Loucy (cell line): ENCODE measurements around the gene COMMD7.

ENCODE experiments used
- H2AFZ ChIP-seq: fragments of 200-600 bp; sonication (generic); 2 replicates; pipeline ENCODE4 v1.6.0; 2016; ENCODE audit warnings: antibody characterized with exemption, mild to moderate bottlenecking, low read length, moderate library complexity
- H3F3A ChIP-seq: fragments of 200-600 bp; 2 replicates; pipeline ENCODE4 v1.6.0; 2016; ENCODE audit warnings: antibody characterized with exemption, low read depth, mild to moderate bottlenecking
- H3K27me3 ChIP-seq: fragments of 200-600 bp; sonication (generic); 2 replicates; pipeline ENCODE4 v1.6.1; 2014; ENCODE audit warnings: low read length, mild to moderate bottlenecking; ENCODE audit not compliant: insufficient read depth, poor library complexity, severe bottlenecking
- H3K36me3 ChIP-seq: fragments of 200-600 bp; sonication (generic); 2 replicates; pipeline ENCODE4 v1.6.1; 2016; ENCODE audit warnings: low read length; ENCODE audit not compliant: insufficient read depth
- H3K4me1 ChIP-seq: fragments of 200-600 bp; sonication (generic); 2 replicates; pipeline ENCODE4 v1.5.1; 2014; ENCODE audit warnings: low read length, mild to moderate bottlenecking; ENCODE audit not compliant: insufficient read depth, poor library complexity, severe bottlenecking
- H3K4me2 ChIP-seq: fragments of 200-600 bp; sonication (generic); 2 replicates; pipeline ENCODE4 v1.6.0; 2014; ENCODE audit warnings: antibody characterized with exemption, low read length, low read depth, mild to moderate bottlenecking; ENCODE audit not compliant: poor library complexity, severe bottlenecking
- H3K4me3 ChIP-seq: fragments of 200-600 bp; sonication (generic); 2 replicates; pipeline ENCODE4 v1.5.1; 2014; ENCODE audit warnings: low read length, mild to moderate bottlenecking, mixed read lengths; ENCODE audit not compliant: poor library complexity, severe bottlenecking
- H3K79me2 ChIP-seq: fragments of 200-600 bp; sonication (generic); 2 replicates; pipeline ENCODE4 v1.6.1; 2014; ENCODE audit warnings: low read length; ENCODE audit not compliant: insufficient read depth
- H3K9ac ChIP-seq: fragments of 200-600 bp; sonication (generic); 2 replicates; pipeline ENCODE4 v1.6.0; 2014; ENCODE audit warnings: mild to moderate bottlenecking, low read depth, low read length, moderate library complexity; ENCODE audit not compliant: poor library complexity, severe bottlenecking
- H3K9me2 ChIP-seq: fragments of 200-600 bp; sonication (generic); replicated peaks from 2 replicates; pipeline ENCODE4 v1.6.1; 2016; ENCODE audit warnings: low read depth, low read length, mixed read lengths
- H3K9me3 ChIP-seq: fragments of 200-600 bp; sonication (generic); 2 replicates; pipeline ENCODE4 v1.6.1; 2014; ENCODE audit warnings: mild to moderate bottlenecking, antibody characterized with exemption, low read length, low read depth; ENCODE audit not compliant: insufficient read depth
- H4K20me1 ChIP-seq: fragments of 200-600 bp; sonication (generic); 2 replicates; pipeline ENCODE4 v1.6.0; 2014; ENCODE audit warnings: antibody characterized with exemption, low read length, mild to moderate bottlenecking; ENCODE audit not compliant: insufficient read depth, poor library complexity, severe bottlenecking
- CTCF ChIP-seq: fragments of 200-600 bp; sonication (generic); conservative IDR thresholded peaks from 2 replicates; pipeline ENCODE4 v1.5.1; 2014; ENCODE audit warnings: mild to moderate bottlenecking, antibody characterized with exemption, low read length
- EZH2phosphoT487 ChIP-seq: fragments of 200-600 bp; IDR thresholded peaks from 2 replicates; pipeline ENCODE4 v1.6.1; 2018; ENCODE audit warnings: antibody characterized with exemption, mild to moderate bottlenecking, moderate library complexity, borderline replicate concordance

Gene COMMD7

GRCh38 chr20:32753731-32754130, 10.5 kb upstream of the COMMD7 start:
- Histone ChIP-seq H3K9ac (no peak overlapping the region), H3K9me2 (no peaks in the 10 kb centered on the region), H4K20me1 (no peaks in the 10 kb centered on the region), H3K27me3 (no peaks in the 10 kb centered on the region), H2AFZ (no peak overlapping the region), H3K4me1 (no peaks in the 10 kb centered on the region), H3F3A (no peaks in the 10 kb centered on the region), H3K36me3 (no peaks in the 10 kb centered on the region), H3K4me3 (no peak overlapping the region), H3K79me2 (no peaks in the 10 kb centered on the region), H3K9me3 (no peaks in the 10 kb centered on the region), H3K4me2 (no peak overlapping the region)
- no peak for TF ChIP-seq EZH2phosphoT487
- TF ChIP-seq CTCF, result no peak

- Histone ChIP-seq H3F3A (no peaks in the 10 kb centered on the region), H3K9me2 (no peaks in the 10 kb centered on the region), H3K4me2 (no peak overlapping the region), H3K9ac (no peak overlapping the region), H3K36me3 (no peaks in the 10 kb centered on the region), H3K4me1 (no peaks in the 10 kb centered on the region), H4K20me1 (no peaks in the 10 kb centered on the region), H2AFZ (no peak overlapping the region), H3K27me3 (no peaks in the 10 kb centered on the region), H3K79me2 (no peaks in the 10 kb centered on the region), H3K4me3 (no peak overlapping the region), H3K9me3 (no peaks in the 10 kb centered on the region)
- TF ChIP-seq EZH2phosphoT487, result no peak
- TF ChIP-seq CTCF, result no peak
Observed at GRCh38 chr20:32752458-32753250, 9.4 kb upstream of the COMMD7 start.

GRCh38 chr20:32751702-32752457, 8.6 kb upstream of the COMMD7 start:
- H3K9me2 ChIP-seq, result no peaks in the 10 kb centered on the region
- H3K27me3 ChIP-seq, result no peaks in the 10 kb centered on the region
- H3K9ac ChIP-seq, result no peak overlapping the region
- H3K4me2 ChIP-seq, result no peak overlapping the region
- no peaks in the 10 kb centered on the region for H3K4me1 ChIP-seq
- TF ChIP-seq CTCF (no peak), EZH2phosphoT487 (no peak)
- H3K4me3 ChIP-seq, result no peak overlapping the region
- H3K79me2 ChIP-seq, result no peaks in the 10 kb centered on the region
- H3K36me3 ChIP-seq, result no peaks in the 10 kb centered on the region
- H3F3A ChIP-seq, result no peaks in the 10 kb centered on the region
- no peak overlapping the region for H2AFZ ChIP-seq
- H3K9me3 ChIP-seq, result no peaks in the 10 kb centered on the region
- H4K20me1 ChIP-seq, result no peaks in the 10 kb centered on the region
